Osteocyte (in vitro differentiated cells): ENCODE data around the gene AZU1. TPM values are rescaled to one million over a fixed set of nuclear protein-coding genes. Genes with fewer than 3 reads are reported as not detected.
"Not testable (repeated sequence)": the region's sequence is repeated elsewhere in the genome, so short reads cannot be mapped to it uniquely, and the experiment has no call there.

Experiments used
- DNase-seq: peaks from one replicate; pipeline ENCODE4 v3.0.0; 2021; ENCODE audit warnings: mixed read lengths; ENCODE audit not compliant: unreplicated experiment; ENCODE audit errors: extremely low spot score
- H3K27ac Mint-ChIP-seq: one replicate; pipeline ENCODE4 v1.8.0; 2021; ENCODE audit warnings: mild to moderate bottlenecking, mixed read lengths; ENCODE audit not compliant: unreplicated experiment
- H3K27me3 Mint-ChIP-seq: one replicate; pipeline ENCODE4 v1.8.0; 2021; ENCODE audit warnings: mixed read lengths; ENCODE audit not compliant: unreplicated experiment
- H3K36me3 Mint-ChIP-seq: one replicate; pipeline ENCODE4 v1.8.0; 2021; ENCODE audit warnings: mixed read lengths; ENCODE audit not compliant: unreplicated experiment
- H3K4me1 Mint-ChIP-seq: one replicate; pipeline ENCODE4 v1.8.0; 2021; ENCODE audit warnings: mixed read lengths; ENCODE audit not compliant: unreplicated experiment
- H3K4me3 Mint-ChIP-seq: one replicate; pipeline ENCODE4 v1.8.0; 2021; ENCODE audit warnings: mild to moderate bottlenecking, moderate library complexity, mixed read lengths; ENCODE audit not compliant: unreplicated experiment
- H3K9me3 Mint-ChIP-seq: one replicate; pipeline ENCODE4 v1.8.0; 2021; ENCODE audit warnings: mixed read lengths; ENCODE audit not compliant: unreplicated experiment
- microRNA-seq: library from miRNA; unstranded; fragments of <30 nt; microRNA quantifications from one replicate; pipeline ENCODE4 v1.1.0, GENCODE V29; 2020; ENCODE audit not compliant: unreplicated experiment
- total RNA-seq: library from RNA; stranded (reverse); gene quantifications from 2 replicates; pipeline ENCODE4 v1.2.1, GENCODE V29; 2021
- TF ChIP-seq, protein P1 (sequence below): fragments of 200-600 bp; sonication (generic); IDR thresholded peaks from 2 replicates; pipeline ENCODE4 v1.5.0; 2021; ENCODE audit warnings: antibody characterized with exemption, mild to moderate bottlenecking, moderate library complexity

AZU1 gene
- total RNA-seq, 1 donor from 2014 or later = 0.91 TPM

DNA sequence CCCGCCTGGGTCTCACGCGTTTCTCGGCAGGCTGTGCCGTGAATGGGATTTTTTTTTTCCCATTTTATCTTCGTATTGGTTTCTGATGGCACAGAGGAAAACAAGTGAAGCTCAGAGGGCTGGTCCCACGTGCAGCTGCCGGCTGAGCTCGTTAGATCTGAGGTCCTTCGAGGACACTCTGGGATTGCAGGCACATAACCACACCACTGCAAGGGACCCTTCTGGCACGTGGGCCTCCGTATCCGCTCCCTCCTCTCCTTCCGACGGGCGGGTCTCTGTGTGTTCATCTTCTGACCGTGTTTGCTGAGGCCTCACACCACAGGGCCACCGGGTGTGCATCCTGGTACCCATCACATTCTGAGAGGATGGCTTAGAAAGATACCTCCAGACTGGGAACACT, 48.5 kb downstream of the AZU1 start:
- Mint-ChIP-seq H3K4me3 (no peak overlapping the region), H3K27me3 (no peaks in the 10 kb centered on the region), H3K27ac (no peak overlapping the region), H3K36me3 (peaks cover 12% of the 10 kb centered on the region), H3K9me3 (no peaks in the 10 kb centered on the region), H3K4me1 (peaks cover 12% of the 10 kb centered on the region)
- TF ChIP-seq, protein P1, sequence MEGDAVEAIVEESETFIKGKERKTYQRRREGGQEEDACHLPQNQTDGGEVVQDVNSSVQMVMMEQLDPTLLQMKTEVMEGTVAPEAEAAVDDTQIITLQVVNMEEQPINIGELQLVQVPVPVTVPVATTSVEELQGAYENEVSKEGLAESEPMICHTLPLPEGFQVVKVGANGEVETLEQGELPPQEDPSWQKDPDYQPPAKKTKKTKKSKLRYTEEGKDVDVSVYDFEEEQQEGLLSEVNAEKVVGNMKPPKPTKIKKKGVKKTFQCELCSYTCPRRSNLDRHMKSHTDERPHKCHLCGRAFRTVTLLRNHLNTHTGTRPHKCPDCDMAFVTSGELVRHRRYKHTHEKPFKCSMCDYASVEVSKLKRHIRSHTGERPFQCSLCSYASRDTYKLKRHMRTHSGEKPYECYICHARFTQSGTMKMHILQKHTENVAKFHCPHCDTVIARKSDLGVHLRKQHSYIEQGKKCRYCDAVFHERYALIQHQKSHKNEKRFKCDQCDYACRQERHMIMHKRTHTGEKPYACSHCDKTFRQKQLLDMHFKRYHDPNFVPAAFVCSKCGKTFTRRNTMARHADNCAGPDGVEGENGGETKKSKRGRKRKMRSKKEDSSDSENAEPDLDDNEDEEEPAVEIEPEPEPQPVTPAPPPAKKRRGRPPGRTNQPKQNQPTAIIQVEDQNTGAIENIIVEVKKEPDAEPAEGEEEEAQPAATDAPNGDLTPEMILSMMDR = no peak
- no peak for DNase-seq

DNA sequence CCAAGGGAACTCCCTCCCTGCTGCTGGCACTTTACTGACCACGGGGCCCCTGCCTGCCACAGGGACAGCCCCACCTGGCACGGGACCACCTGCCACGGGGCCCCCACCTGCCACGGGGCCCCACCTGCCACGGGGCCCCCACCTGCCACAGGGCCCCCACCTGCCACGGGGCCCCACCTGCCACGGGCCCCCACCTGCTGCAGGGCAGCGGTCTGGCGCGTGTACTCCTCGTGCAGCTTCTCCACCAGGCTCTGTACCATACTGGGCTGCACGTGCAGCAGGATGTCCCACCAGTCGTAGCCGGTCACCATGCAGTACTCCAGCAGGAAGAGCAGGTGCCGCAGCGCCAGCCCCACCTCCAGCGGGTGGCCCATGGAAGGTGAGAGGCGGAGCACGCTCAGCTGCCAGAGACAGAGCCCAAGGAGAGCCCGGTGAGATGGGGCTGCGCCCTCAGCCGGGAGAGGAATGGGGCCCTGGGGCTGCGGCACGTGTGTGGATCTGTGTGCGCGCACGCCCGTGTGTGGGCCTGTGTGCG, 49.2 kb downstream of the AZU1 start:
- Mint-ChIP-seq H3K27me3 (no peaks in the 10 kb centered on the region), H3K4me1 (peaks cover 8% of the 10 kb centered on the region), H3K4me3 (no peak overlapping the region), H3K9me3 (no peaks in the 10 kb centered on the region), H3K36me3 (peaks cover 20% of the 10 kb centered on the region), H3K27ac (no peak overlapping the region)
- TF ChIP-seq, protein P1 = no peak
- DNase-seq = no peak

DNA sequence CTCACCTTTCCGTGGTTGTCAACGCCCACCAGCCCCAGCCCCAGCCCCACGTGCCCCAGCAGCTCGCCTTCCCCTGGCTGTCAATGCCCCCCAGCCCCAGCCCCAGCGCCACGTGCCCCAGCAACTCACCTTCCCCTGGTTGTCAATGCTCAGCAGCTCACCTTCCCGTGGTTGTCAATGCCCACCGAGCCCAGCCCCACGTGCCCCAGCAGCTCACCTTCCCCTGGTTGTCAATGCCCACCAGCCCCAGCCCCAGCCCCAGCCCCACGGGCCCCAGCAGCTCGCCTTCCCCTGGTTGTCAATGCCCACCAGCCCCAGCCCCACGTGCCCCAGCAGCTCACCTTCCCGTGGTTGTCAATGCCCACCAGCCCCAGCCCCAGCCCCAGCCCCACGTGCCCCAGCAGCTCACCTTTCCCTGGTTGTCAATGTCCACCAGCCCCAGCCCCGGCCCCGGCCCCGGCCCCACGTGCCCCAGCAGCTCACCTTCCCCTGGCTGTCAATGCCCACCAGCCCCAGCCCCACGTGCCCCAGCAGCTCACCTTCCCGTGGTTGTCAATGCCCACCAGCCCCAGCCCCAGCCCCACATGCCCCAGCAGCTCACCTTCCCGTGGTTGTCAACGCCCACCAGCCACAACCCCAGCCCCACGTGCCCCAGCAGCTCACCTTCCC, 50.5 kb downstream of the AZU1 start:
- not testable (repeated sequence) for DNase-seq, H3K27ac Mint-ChIP-seq, H3K4me1 Mint-ChIP-seq, H3K4me3 Mint-ChIP-seq, H3K9me3 Mint-ChIP-seq, H3K27me3 Mint-ChIP-seq
- H3K36me3 Mint-ChIP-seq = peaks cover 25% of the 10 kb centered on the region

DNA sequence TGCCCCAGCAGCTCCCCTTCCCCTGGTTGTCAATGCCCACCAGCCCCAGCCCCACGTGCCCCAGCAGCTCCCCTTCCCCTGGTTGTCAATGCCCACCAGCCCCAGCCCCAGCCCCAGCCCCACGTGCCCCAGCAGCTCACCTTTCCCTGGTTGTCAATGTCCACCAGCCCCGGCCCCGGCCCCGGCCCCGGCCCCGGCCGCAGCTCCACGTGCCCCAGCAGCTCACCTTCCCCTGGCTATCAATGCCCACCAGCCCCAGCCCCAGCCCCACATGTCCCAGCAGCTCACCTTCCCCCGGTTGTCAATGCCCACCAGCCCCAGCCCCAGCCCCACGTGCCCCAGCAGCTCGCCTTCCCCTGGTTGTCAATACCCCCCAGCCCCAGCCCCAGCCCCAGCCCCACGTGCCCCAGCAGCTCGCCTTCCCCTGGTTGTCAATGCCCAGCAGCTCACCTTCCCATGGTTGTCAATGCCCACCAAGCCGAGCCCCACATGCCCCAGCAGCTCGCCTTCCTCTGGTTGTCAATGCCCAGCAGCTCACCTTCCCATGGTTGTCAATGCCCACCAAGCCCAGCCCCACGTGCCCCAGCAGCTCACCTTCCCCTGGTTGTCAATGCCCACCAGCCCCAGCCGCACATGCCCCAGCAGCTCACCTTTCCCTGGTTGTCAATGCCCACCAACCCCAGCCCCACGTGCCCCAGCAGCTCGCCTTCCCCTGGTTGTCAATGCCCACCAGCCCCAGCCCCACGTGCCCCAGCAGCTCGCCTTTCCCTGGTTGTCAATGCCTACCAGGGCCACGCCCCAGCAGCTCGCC, 51.3 kb downstream of the AZU1 start:
- not testable (repeated sequence) for DNase-seq

GRCh38 chr19:879711-880438, 52.2 kb downstream of the AZU1 start:
- Mint-ChIP-seq H3K4me1 (no peaks in the 10 kb centered on the region), H3K27me3 (no peaks in the 10 kb centered on the region), H3K9me3 (no peaks in the 10 kb centered on the region), H3K36me3 (peaks cover 25% of the 10 kb centered on the region), H3K27ac (no peak overlapping the region), H3K4me3 (no peak overlapping the region)
- no peak for DNase-seq
- TF ChIP-seq, protein P1 = no peak

More for the DNA sequence above, 51.3 kb downstream of the AZU1 start:
- not testable (repeated sequence) for H3K4me3 Mint-ChIP-seq, H3K27me3 Mint-ChIP-seq, H3K4me1 Mint-ChIP-seq, H3K9me3 Mint-ChIP-seq, H3K27ac Mint-ChIP-seq
- H3K36me3 Mint-ChIP-seq = peaks cover 26% of the 10 kb centered on the region

Small RNA genes within 50 kb of the gene (microRNA-seq; reads per million reads assigned to microRNA genes)
- gene MIR3187 (16.4 reads per million, percentile 26 among the genes with 10 or more reads in this experiment), gene MIR4745 (18.1 reads per million, percentile 28 among the genes with 10 or more reads in this experiment)

Other genes with a start within 250 kb of the AZU1 start
- 27.2 and 28.3 TPM in 2 replicates for gene HCN2, start 238.0 kb upstream of the AZU1 start, total RNA-seq
- gene POLRMT, start 194.3 kb upstream of the AZU1 start, total RNA-seq = 44.6 and 47.6 TPM in 2 replicates
- gene FGF22, start 188.0 kb upstream of the AZU1 start, total RNA-seq = 0.81 TPM in 1 of 2 replicates, not detected in the other
- 37.3 and 40.8 TPM in 2 replicates for gene RNF126, start 164.6 kb upstream of the AZU1 start, total RNA-seq
- gene FSTL3, start 151.4 kb upstream of the AZU1 start, total RNA-seq = 109 and 111 TPM in 2 replicates
- not detected in 2 replicates for gene PRSS57, start 132.4 kb upstream of the AZU1 start, total RNA-seq
- gene PALM, start 118.9 kb upstream of the AZU1 start, total RNA-seq = 236 and 251 TPM in 2 replicates
- gene MISP, start 76.7 kb upstream of the AZU1 start, total RNA-seq = 1.1 and 1.3 TPM in 2 replicates
- gene PTBP1, start 30.4 kb upstream of the AZU1 start, total RNA-seq = 339 and 370 TPM in 2 replicates
- gene PLPPR3, start 5.9 kb upstream of the AZU1 start, total RNA-seq = 18.2 and 19.4 TPM in 2 replicates
- gene PRTN3, start 13.2 kb downstream of the AZU1 start, total RNA-seq = not detected in 2 replicates
- 1.1 and 1.2 TPM in 2 replicates for gene ELANE, start 24.5 kb downstream of the AZU1 start, total RNA-seq
- gene CFD, start 31.8 kb downstream of the AZU1 start, total RNA-seq = 162 and 179 TPM in 2 replicates
- gene MED16, start 65.3 kb downstream of the AZU1 start, total RNA-seq = 69.3 and 72.3 TPM in 2 replicates
- gene RNU6-9, start 65.6 kb downstream of the AZU1 start, total RNA-seq = not detected in 2 replicates
- gene R3HDM4, start 85.4 kb downstream of the AZU1 start, total RNA-seq = 61.1 and 63.5 TPM in 2 replicates
- 0.47 and 1.7 TPM in 2 replicates for gene KISS1R, start 89.5 kb downstream of the AZU1 start, total RNA-seq
- 16.8 and 17.0 TPM in 2 replicates for gene ARID3A, start 98.2 kb downstream of the AZU1 start, total RNA-seq
- 60.2 and 61.2 TPM in 2 replicates for gene WDR18, start 156.5 kb downstream of the AZU1 start, total RNA-seq
- gene GRIN3B, start 172.6 kb downstream of the AZU1 start, total RNA-seq = 0.46 TPM in 1 of 2 replicates, not detected in the other
- gene TMEM259, start 193.3 kb downstream of the AZU1 start, total RNA-seq = 149 and 157 TPM in 2 replicates
- not detected in 2 replicates for gene RNU6-2, start 193.7 kb downstream of the AZU1 start, total RNA-seq
- gene CNN2, start 198.8 kb downstream of the AZU1 start, total RNA-seq = 318 and 327 TPM in 2 replicates
- 16.7 and 17.8 TPM in 2 replicates for gene ABCA7, start 212.3 kb downstream of the AZU1 start, total RNA-seq
- gene ARHGAP45, start 239.3 kb downstream of the AZU1 start, total RNA-seq = 0.67 and 0.99 TPM in 2 replicates